Ovary (tissue), 1 donor: ENCODE measurements around the gene NUTM1.
"Not testable (repeated sequence)": the region's sequence is repeated elsewhere in the genome, so short reads cannot be mapped to it uniquely, and the experiment has no call there.

Source experiments
- EP300 ChIP-seq: sonication (generic); formaldehyde crosslinking; IDR thresholded peaks from one replicate; pipeline ENCODE4 v1.6.1; 2017; ENCODE audit warnings: antibody characterized with exemption
- POLR2A ChIP-seq: fragments of 450-650 bp; IDR thresholded peaks from one replicate; pipeline ENCODE4 v1.6.1; 2017; ENCODE audit warnings: antibody characterized with exemption, mild to moderate bottlenecking, moderate library complexity

DNA sequence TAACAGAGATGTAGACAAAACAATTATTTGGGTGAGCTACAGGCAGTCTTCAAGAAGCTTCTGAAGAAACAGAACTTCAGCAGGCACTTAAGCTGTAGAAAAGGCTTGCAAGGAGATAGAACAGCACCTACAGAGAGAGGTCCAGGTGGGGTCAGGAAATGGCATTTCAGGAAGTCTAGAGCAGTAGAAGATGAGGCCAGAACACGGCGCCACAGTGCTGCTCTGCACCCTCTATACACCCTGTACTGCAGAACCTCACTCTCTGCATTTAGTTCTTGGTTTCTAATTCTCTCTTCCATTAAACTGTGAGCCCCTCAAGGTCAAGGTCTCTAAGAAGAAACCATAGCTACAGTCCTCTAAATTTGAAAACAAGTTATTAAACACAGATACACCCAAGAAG, 49.9 kb downstream of the NUTM1 start:
- TF ChIP-seq EP300, POLR2A: not testable (repeated sequence)
